ENCODE measurements around the gene UBE2M. TPM values are rescaled to one million over a fixed set of nuclear protein-coding genes. Genes with fewer than 3 reads are reported as not detected.
A peak's percentile ranks its signal among the peaks of the same experiment; 100 is the strongest.

The UBE2M gene
- total RNA-seq, 1 donor = 54.6 TPM

DNA sequence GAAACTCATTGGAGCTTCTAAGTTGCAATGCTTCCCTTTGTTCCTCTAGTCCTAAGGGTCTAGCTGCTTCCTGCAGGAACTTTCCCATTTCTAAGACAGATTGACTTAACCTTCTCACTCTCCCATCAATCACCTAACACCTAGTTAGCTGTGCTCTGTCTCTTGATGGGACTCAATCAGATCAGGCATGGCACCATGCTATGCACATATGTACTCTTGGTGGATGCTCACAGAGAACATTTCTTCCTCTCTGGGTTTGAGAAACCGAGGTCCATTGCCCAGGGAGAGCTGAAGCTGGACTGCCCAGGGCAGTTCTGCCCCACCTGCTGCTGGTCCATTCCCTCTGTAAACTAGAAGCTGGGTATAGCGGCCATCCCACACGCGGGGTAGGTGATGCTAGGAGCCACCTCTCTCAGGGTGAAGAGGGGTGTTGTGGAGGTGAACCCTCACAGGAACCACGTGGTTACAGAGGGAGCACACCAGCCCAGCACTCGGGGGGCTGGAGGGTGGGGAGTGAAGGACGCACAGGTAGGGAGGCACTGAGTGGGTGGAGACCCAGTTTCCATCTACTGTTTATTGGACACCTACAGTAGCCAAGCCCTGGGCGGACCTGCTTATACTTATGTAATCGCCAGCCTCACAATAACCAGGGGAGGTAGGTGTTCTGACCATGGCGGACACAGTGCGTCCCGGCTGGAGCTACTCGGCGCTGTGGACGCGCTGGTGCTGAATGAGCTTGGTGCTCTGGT, 3.1 kb upstream of the UBE2M start:
- peaks cover 10% of the 10 kb centered on the region for H4K20me1 ChIP-seq (ENCODE audit: insufficient read depth, low read length)
- DNase-seq (ENCODE audit: insufficient read length, low spot score, missing footprints) = peak; percentile 78
- H3K27me3 ChIP-seq (ENCODE audit: insufficient read depth, low read length) = peaks cover 6% of the 10 kb centered on the region
- H3K36me3 ChIP-seq (ENCODE audit: insufficient read depth, low read length) = peaks cover 9% of the 10 kb centered on the region
- no peak overlapping the region for H3K27ac ChIP-seq (ENCODE audit: low read depth, low read length)
- H3K4me1 ChIP-seq (ENCODE audit: insufficient read depth, low read length) = peaks cover 31% of the 10 kb centered on the region
- peaks cover 16% of the 10 kb centered on the region for H3K79me2 ChIP-seq (ENCODE audit: insufficient read depth, low read length)
- H3K4me3 ChIP-seq (ENCODE audit: insufficient read depth, low read length) = peak overlapping the region; percentile 53
- H3K4me2 ChIP-seq (ENCODE audit: insufficient read depth, low read length) = peak overlapping the region; percentile 78
- TF ChIP-seq CTCF (IDR thresholded peaks at IDR 0.05; ENCODE audit: extremely low read depth, low read depth, low read length) = no peak
- no peaks in the 10 kb centered on the region for H3K9me3 ChIP-seq (ENCODE audit: low read depth, low read length)
- no peak overlapping the region for H2AFZ ChIP-seq (ENCODE audit: low read length)

- peaks cover 31% of the 10 kb centered on the region for H3K4me1 ChIP-seq (ENCODE audit: insufficient read depth, low read length)
- H3K27me3 ChIP-seq (ENCODE audit: insufficient read depth, low read length) = peaks cover 6% of the 10 kb centered on the region
- TF ChIP-seq CTCF (IDR thresholded peaks at IDR 0.05; ENCODE audit: extremely low read depth, low read depth, low read length) = no peak
Observed at GRCh38 chr19:58560921-58561320, 2.5 kb upstream of the UBE2M start.

DNA sequence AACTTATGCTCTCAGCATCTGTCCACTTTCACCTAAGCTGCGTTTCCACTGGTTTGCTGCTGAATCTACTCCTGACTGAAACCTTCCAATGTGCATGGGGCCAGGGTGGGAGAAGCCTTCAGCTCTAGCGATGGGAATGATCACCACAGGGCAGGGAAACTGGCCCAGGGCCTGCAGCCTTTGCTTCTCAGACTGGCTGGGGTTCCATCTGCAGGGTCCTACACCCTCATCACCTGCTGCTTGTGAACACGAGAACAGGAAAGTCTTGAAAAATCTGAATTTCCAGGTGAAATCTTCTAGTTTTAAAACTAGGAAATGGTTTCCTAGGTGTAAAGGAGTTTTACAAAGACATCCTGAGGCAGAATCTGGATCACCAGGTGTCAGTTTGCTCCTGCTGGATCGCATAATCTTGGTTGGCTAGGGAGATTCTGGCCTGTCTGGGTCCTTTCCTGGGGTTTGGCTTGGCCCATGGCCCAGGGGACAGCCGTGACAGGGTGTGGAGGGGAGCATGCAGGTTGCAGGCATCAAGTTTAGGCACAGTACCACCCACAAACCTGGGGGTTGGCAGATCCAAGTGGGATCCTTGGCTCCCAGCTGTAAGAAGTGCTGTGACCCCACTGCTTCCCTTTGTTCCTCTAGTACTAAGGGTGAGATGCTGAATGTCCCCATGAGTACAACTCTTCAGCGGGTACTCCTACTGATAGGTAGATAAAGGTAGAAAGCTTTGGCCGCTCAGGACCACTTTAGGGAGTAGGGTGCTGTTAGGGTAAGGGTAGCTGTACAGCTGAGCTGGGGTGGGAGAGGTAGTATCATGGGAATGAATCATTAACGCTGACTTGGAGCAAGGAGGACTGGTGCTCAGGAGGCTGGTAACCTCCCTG, 1.8 kb upstream of the UBE2M start:
- H2AFZ ChIP-seq (ENCODE audit: low read length) = peak overlapping the region; percentile 57

More at GRCh38 chr19:58560921-58561320, 2.5 kb upstream of the UBE2M start:
- Histone ChIP-seq H3K4me3 (ENCODE audit: insufficient read depth, low read length) (no peak overlapping the region), H4K20me1 (ENCODE audit: insufficient read depth, low read length) (peaks cover 12% of the 10 kb centered on the region), H3K36me3 (ENCODE audit: insufficient read depth, low read length) (peaks cover 12% of the 10 kb centered on the region), H3K9me3 (ENCODE audit: low read depth, low read length) (no peaks in the 10 kb centered on the region), H3K27ac (ENCODE audit: low read depth, low read length) (no peak overlapping the region), H2AFZ (ENCODE audit: low read length) (no peak overlapping the region), H3K4me2 (ENCODE audit: insufficient read depth, low read length) (no peak overlapping the region), H3K79me2 (ENCODE audit: insufficient read depth, low read length) (peaks cover 22% of the 10 kb centered on the region)
- no peak for DNase-seq (ENCODE audit: insufficient read length, low spot score, missing footprints)

More for the DNA sequence above, 1.8 kb upstream of the UBE2M start:
- H3K4me2 ChIP-seq (ENCODE audit: insufficient read depth, low read length) = peak overlapping the region; percentile 93
- peaks cover 35% of the 10 kb centered on the region for H3K4me1 ChIP-seq (ENCODE audit: insufficient read depth, low read length)
- H3K36me3 ChIP-seq (ENCODE audit: insufficient read depth, low read length) = peaks cover 13% of the 10 kb centered on the region
- no peak for TF ChIP-seq CTCF (IDR thresholded peaks at IDR 0.05; ENCODE audit: extremely low read depth, low read depth, low read length)
- H3K9me3 ChIP-seq (ENCODE audit: low read depth, low read length) = no peaks in the 10 kb centered on the region
- peak; percentile 78 for DNase-seq (ENCODE audit: insufficient read length, low spot score, missing footprints)
- H4K20me1 ChIP-seq (ENCODE audit: insufficient read depth, low read length) = peaks cover 12% of the 10 kb centered on the region
- H3K79me2 ChIP-seq (ENCODE audit: insufficient read depth, low read length) = peaks cover 29% of the 10 kb centered on the region
- H3K4me3 ChIP-seq (ENCODE audit: insufficient read depth, low read length) = peak overlapping the region; percentile 87
- H3K27ac ChIP-seq (ENCODE audit: low read depth, low read length) = peak overlapping the region; percentile 99
- peaks cover 6% of the 10 kb centered on the region for H3K27me3 ChIP-seq (ENCODE audit: insufficient read depth, low read length)
